Mucosa of gallbladder (tissue), 1 donor: Measurements from ENCODE around the gene TPD52L2. TPM values are rescaled to one million over a fixed set of nuclear protein-coding genes. Genes with fewer than 3 reads are reported as not detected.
"Not testable (repeated sequence)": the region's sequence is repeated elsewhere in the genome, so short reads cannot be mapped to it uniquely, and the experiment has no call there.

Experiments
- DNase-seq: peaks from one replicate; pipeline ENCODE4 v3.0.0-alpha.2; 2020; ENCODE audit warnings: low spot score
- total RNA-seq: library from RNA; stranded (reverse); gene quantifications from one replicate; pipeline ENCODE4 v1.2.1, GENCODE V29; 2021
- donor health status: DM: no; HTN: no; CAD: no.

Gene TPD52L2
- total RNA-seq, 1 donor from 2014 or later: 72.3 TPM

DNA sequence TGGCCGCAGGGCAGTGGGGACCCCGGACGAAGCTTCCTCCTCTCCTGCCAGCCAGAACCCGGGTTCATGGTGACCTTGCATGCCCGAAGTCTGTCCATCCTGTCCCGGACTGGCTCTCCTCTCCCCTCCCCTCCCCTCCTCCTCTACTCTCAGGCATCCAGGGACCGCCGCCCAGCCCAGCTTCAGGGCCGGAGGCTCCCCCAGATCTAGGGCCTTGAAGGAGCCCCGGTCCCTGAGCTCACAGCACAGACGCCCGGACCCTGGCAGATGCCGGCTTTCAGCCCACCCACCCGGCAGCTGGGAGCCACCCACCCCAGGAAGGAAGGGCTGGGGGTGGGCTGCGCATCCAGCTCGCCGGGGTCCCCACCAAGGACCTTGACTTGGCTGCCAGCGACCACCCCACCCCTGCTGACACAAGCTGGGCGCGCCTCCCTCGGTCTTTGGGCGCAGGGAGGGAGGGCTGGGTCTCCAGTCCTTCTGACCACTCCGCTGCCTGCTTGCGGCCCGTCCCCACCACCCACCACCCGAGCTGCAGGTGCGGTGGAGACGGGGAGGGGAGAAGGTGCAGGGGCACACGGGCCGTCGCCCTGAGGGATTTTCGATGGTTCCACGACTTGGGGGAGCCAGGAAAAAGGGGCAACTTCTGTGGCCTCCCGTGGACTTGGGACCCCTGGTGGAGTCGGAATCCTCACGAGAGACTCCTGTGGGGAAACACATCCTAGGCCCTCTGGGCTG, 9.5 kb upstream of the TPD52L2 start:
- no peak for DNase-seq

DNA sequence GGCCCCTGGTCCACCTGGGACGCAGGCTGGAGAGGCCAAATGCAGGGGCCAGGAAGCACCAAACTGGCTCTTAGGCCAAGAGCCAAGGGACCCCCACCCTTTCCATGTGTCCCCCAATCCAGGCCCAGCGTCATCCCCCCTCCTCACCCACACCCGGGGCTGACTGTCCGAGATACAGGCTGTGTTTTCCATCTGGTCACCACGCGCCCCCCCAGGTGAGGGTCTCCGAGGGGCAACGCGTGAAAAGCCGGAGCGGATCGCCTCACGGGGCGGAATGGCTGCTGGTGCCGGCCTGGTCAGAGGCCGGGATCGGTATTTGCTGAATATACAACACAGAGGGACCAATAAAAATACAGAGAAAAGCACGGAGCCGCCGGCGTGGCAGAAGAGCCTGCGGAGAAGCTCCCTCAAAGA, 9.0 kb upstream of the TPD52L2 start:
- no peak for DNase-seq

DNA sequence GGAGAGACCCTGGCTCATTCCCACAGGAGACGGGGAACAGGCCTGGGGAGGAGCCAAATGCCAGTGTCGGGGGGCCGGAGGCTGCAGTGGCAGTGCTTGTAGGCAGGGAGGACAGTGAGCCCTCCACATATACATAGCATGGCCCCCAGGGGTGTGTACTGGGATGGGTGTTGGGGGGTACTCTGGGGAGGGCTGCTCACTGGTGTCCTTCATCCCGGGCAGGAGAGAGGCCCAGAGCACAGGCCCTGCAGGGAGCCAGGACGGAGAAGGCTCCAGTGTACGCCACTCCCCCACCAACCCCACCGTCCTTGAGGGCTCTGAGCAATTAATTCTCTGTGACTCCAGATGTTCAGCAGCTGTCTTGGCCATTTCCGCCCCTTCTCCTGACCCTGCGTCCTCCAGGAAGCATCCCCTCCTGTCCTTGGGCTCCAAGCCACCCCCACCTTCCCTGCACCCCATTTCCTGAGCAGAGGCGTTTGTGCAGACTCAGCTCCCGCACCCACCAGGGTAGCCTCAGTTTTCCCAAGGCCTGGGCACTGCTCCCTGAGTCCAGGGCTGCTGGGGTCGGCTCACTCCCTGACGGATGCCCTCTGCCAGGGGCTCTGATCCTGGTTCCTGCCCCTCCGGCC, 7.2 kb upstream of the TPD52L2 start:
- no peak for DNase-seq

DNA sequence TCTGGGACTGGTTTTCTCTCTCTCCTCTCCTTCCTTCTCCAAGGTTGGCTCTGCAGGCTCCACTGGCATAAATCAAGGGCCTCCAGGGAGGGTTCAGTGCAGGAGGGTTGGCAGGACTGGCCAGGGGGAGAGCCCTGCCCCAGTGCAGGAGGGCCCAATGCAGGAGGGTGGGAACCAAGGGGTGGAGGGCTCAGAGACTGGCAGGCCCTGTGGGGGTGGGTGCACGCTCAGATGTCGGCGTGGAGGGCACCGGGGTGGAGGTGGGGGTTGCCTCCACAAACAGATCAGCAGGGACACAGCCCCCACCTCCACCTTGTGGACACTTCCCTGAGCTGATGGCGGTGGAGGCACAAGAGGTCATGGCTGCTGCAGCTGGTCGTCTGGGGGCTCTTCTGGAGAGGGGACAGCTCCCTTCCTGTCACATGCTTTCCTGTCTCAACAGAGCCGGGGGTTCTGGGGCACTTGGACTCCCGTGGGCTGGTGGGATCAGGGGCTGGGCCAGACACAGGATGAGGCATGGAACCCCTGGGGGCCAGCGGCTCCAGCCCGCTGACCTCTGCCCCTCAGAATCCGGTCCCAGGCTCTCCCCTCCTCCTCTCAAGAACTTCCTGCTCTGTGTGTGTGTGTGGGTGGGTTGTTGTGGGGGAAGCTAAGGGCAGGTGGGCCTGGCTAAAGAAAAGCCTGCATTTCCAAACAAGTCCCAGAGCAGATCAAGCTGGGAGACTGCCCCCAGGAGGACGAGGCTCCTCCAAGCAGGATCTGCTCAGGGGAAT, 6.5 kb upstream of the TPD52L2 start:
- no peak for DNase-seq

DNA sequence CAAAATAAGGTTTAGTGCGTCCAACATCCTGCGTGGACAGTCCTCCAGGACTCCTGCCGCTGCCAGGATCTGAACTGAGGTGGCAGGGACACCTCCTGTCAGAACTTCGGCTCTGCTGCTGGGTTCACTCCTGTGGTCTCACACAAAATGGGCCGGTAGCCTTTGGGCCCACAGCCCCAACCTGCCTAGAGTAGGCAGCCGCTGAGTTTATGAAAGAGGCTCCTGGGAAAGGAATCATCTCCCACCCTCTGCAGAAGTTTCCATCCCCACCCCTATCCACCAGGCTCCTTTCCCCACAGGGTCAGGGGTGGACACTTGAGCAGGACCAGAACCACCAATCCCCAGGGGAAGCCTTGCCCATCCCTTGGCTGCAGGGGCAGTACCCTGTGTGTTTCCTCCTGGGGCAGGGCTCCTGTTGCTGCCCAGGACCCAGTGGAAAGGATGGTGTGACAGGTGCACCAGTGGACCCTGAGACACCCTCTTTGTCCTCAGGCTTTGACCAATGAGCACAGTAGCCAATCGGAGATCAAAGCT, 5.8 kb upstream of the TPD52L2 start:
- DNase-seq: no peak

DNA sequence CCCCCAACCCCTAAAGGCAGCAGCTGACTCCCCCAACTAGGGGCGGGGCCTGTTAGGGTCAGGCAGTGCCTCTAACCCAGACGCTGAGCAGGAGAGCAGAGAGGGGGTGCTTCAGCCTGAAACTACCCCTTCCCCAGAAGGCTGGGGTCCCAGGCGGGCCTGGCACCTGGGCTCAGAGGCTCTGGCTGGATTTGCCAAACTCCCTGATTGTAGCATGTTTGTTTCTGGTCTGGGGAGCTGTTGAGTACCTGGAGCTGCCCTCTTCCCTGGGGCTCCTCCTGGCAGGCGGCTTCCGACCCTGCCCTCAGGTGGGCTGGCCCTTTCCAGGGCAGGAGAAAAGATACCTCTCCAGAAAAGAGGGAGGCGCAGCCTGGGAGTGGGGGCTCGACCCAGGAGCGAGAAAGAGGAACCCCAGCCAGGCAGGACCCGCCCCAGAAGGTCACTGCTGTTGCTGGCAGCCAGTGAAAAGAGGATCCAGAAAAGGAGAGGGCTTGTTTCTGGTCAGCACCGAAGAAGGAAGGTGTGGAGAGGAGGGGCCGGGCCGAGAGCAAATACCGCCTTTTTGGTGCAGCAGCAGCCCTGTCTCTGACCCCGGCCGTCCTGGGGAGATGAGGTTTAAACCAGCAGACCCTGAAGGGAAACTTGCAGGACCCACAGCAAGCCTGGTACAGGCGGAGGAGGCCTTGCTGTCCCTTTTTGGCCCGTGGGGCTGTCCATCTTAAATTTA, 4.6 kb upstream of the TPD52L2 start:
- no peak for DNase-seq

DNA sequence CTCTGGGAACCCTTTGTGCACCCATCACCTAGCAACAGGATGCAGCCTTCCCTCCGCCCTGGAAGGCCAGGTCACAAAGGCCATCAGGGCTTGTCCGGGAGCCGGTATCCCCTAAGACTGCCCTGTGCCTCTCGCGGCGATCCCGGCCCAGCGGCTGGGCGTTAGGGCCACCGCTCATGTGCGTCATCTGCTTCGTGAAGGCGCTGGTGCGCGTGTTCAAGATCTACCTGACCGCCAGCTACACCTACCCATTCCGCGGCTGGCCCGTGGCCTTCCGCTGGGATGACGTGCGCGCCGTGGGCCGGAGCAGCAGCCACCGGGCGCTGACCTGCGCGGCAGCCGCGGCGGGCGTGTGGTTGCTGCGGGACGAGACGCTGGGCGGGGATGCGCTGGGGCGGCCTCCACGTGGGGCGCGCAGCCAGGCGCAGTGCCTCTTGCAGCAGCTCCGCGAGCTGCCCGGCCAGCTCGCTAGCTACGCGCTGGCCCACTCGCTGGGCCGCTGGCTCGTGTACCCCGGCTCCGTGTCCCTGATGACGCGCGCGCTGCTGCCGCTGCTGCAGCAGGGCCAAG, 3.6 kb upstream of the TPD52L2 start, which contains the start of gene ABHD16B:
Gene ABHD16B, plus strand, starts transcription at position 134 of the 570 bp plus-strand sequence. Its CDS starts 43 bp downstream, at position 177.
- no peak for DNase-seq

DNA sequence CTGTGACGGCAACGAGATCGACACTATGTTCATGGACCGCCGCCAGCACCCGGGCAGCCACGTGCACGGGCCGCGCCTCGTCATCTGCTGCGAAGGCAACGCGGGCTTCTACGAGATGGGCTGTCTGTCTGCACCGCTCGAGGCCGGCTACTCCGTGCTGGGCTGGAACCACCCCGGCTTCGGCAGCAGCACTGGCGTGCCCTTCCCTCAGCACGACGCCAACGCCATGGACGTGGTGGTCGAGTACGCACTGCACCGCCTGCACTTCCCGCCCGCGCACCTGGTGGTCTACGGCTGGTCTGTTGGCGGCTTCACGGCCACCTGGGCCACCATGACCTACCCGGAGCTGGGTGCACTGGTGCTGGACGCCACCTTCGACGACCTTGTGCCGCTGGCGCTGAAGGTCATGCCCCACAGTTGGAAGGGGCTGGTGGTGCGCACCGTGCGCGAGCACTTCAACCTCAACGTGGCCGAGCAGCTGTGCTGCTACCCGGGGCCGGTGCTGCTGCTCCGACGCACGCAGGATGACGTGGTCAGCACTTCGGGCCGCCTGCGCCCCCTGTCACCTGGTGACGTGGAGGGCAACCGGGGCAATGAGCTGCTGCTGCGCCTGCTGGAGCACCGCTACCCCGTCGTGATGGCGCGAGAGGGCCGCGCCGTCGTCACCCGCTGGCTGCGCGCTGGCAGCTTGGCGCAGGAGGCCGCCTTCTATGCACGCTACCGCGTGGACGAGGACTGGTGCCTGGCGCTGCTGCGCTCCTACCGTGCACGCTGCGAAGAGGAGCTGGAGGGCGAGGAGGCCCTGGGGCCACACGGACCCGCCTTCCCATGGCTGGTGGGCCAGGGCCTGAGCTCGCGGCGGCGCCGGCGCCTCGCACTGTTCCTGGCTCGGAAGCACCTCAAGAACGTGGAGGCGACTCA, 2.8 kb upstream of the TPD52L2 start:
- no peak for DNase-seq

DNA sequence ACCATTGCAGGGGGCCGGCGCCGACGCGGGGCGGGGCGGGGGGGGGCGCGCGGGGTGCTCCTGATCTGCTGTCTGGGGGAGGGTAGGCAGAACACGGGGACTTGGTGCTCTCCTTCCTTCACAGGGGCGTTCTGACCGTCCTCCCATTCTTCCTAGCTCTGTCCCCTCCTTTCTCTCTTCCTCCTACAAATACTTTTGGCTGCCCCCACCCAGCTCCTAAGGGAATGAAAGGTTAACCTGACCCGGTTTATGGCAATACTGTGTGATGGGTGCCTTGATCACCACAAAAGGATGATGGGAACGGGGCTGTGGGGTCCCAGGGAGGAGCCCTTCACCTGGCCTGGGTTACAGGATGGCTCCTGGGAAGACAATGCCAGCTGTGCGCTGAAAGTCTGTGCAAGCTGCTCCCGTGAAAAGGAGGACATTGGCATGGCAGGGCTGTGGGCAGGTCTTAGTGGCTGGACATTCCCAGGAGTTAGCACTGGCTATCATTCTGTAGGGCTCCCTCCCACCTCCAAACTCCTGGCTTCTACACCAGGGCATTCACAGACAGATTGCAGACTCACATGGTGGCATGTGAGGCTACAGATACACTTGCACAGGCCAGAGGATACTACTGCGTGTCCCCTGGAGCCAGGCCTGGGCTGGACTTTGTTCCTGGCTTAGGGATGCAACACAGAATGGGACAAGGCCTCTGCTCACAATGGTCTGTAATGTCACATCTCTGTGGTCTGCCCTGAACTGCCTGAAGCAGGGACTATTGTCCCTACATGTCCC, 1.9 kb upstream of the TPD52L2 start:
- DNase-seq: no peak

DNA sequence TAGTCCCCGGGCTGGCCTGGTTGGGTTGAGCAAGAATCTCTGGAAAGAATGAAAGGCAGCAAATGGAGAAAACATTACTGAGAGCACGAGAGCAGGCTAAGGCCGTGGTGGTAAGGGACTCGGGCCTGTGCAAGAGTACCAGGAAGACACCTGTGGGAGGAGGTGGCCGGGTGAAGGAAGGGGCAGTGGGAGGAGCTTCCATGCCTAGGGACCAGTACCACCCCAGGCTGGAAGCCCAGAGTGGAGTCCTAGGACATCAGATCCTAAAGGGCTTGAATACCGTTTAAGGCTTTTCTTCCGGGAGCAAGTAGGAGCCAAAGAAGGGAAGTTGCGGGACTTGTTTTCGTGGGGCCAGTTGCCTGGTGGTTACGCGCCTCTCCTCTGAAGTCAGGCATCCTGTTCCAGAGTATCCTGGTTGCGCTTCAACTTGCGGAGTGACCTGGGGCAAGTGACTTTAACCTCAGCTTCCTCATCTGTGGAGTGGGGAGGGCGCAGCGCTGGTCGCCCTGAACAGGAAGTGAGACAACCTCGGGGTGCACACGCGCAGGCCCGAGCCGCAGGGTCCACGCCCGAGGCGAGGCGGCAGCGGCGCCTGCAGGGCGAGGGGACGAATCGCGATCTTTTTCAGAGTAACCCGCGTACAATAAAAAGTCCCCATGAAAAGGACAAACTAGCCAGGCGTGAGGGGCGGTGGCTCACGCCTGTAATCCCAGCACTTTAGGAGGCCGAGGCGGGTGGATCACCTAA, 1.1 kb upstream of the TPD52L2 start:
- peak; percentile 87 for DNase-seq

DNA sequence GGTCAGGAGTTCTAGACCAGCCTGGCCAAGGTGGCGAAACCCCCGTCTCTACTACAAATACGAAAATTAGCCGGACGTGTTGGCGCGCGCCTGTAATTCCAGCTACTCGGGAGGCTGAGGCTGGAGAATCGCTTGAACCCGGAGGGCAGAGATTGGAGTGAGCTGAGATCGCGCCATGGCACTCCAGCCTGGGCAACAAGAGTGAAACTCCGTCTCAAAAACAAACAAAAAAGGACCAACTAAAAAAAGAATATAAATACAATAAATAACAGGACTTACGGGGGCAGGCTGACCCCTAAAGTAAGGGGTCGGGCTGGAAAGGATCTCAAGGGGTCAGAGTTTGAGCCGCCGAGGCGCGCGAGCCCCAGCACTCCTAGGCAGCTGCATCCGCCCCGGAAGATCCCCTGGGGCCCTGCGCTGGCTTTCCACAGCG, 509 bp upstream of the TPD52L2 start:
- DNase-seq: no peak

DNA sequence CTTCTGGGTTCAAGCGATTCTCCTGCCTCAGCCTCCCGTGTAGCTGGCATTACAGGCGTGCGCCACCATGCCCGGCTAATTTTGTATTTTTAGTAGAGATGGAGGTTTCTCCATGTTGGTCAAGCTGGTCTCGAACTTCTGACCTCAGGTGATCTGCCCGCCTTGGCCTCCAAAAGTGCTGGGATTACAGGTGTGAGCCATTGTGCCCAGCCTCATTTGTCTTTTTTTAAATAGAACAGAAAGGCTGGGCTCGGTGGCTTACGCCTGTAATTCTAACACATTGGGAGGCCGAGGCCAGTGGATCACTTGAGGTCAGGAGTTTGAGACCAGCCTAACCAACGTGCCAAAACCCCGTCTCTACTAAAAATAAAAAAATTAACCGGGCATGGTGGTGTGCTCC, 2.0 kb downstream of the TPD52L2 start:
- DNase-seq: not testable (repeated sequence)

DNA sequence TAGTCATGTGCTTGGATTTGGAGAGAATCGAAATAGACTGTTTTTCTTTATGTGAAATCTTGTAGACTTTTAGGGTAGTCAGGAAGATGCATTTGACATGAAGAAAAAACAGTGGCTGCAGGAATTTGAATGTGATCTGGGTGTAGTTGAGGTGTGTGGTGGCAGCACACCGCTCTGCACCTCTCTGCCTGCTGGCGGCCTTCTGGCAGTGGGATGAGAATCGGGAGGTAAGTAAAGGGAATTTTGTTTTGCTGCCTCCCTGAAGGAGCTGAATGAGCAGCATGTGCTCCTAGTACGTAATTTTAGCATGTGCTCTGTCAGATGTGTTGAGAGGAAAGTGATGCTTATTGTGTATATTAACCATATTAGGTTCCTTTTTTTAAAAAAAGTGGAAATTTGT, 3.2 kb downstream of the TPD52L2 start:
- no peak for DNase-seq

DNA sequence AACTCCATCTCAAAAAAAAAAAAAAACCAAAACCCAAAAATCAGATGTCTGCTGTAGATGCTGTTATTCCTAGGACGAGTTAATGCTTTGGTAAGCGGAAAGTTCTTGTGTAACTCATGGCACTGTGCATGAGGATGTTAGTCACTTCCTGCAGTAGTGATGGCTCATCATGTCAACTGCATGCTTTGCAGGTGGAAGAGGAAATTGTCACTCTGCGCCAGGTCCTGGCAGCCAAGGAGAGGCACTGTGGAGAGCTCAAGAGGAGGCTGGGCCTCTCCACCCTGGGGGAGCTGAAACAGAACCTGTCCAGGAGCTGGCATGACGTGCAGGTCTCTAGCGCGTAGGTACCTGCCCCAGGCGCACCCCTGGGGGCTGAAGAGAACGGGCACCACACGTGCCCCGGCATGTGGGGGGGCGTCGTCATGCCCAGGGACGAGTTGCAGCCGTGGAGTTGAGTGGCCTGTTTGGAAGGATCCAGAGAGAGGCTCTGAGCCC, 8.5 kb downstream of the TPD52L2 start:
- DNase-seq: peak; percentile 55

DNA sequence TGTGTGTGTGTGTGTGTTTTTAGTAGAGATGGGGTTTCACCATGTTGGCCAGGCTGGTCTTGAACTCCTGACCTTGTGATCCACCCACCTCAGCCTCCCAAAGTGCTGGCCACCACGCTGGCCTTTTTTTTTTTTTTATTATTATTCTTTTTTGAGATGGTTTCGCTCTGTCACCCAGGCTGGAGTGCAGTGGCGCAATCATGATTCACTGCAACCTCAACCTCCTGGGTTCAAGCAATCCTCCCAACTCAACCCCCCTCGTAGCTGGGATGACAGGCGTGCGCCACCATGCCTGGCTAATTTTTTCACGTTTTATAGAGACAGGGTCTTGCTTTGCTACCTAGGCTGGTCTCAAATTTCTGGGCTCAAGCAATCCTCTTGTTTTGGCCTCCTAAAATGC, 9.2 kb downstream of the TPD52L2 start:
- DNase-seq: not testable (repeated sequence)

DNA sequence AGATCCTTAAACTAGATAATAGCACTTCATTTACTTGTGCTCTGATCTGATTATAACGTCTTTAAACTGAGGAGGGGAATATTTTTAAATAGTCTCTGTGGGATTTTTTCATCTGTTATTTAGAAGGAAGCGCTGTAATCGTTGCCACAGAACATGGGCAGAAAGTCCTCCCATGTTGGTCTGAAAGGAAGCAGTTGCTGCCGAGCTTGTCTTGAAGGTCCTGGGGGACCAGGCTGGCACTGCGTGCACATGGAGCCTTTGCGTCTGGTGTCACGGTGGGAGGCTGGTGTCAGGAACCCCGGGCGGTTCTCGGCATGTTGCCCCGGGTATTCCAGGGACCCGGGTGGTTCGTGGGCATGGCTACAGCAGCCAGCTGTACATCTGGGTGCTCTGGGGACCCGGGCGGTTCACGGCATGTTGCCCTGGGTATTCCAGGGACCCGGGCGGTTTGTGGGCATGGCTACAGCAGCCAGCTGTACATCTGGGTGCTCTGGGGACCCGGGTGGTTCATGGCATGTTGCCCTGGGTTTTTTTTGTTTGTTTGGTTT, 11.5 kb downstream of the TPD52L2 start:
- no peak for DNase-seq

DNA sequence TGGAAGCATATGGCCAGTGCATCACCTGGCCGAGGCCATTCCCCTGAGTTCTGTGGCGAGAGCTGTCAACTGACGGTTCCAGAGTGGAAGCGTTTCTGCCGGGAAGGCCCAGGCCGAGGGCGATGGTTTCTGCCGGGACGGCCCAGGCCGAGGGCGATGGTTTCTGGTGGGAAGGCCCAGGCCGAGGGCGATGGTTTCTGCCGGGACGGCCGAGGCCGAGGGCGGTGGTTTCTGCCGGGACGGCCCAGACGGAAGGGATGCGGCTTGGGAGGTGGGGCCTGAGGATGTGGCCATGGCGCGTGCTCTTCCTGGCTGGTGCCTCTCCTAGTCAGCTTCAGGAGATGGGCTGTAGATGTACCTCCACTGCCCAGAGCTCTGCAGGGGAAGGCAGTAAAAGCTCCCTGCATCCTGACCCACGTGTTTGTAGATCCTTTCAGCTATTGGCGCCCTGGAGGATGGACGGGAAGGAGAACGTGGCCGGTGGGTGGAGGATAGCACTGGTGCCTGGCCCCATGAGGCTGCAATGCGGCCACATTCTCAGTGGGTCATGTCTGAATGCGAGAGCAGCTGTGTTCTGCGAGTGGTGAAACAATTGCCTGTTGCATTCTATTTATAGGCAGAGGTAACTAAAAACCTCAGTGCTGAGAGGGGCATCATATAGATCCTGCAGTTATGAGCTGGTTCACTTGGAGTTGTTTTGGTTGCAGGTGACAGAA, 12.8 kb downstream of the TPD52L2 start:
- no peak for DNase-seq
